GM23338 (cell line): ENCODE data around the gene LAD1. TPM values are rescaled to one million over a fixed set of nuclear protein-coding genes. Genes with fewer than 3 reads are reported as not detected.
A peak's percentile ranks its signal among the peaks of the same experiment; 100 is the strongest.

Experiments
- ATAC-seq: fragments of 200-7000 bp; cut with Tn5 transposase; 3 replicates; pipeline ENCODE4 v1.9.1; 2020
- DNase-seq: peaks from one replicate; pipeline ENCODE4 v3.0.0-alpha.2; 2015; ENCODE audit warnings: low spot score
- H2AFZ ChIP-seq: fragments of 200-600 bp; sonication (generic); 2 replicates; pipeline ENCODE4 v1.8.0; 2016; ENCODE audit warnings: antibody characterized with exemption, mild to moderate bottlenecking, moderate library complexity
- H3F3A ChIP-seq: fragments of 200-600 bp; sonication (generic); replicated peaks from 2 replicates; pipeline ENCODE4 v1.8.0; 2017; ENCODE audit warnings: antibody characterized with exemption, mixed run types, low read depth
- H3K27ac ChIP-seq: fragments of 200-600 bp; sonication (generic); 2 replicates; pipeline ENCODE4 v1.6.1; 2016; ENCODE audit warnings: low read depth
- H3K27me3 ChIP-seq: fragments of 200-600 bp; sonication (generic); 2 replicates; pipeline ENCODE4 v1.8.0; 2016; ENCODE audit warnings: mild to moderate bottlenecking, mixed run types, moderate library complexity; ENCODE audit not compliant: insufficient read depth
- H3K36me3 ChIP-seq: fragments of 200-600 bp; sonication (generic); 2 replicates; pipeline ENCODE4 v1.8.0; 2016; ENCODE audit warnings: mild to moderate bottlenecking; ENCODE audit not compliant: insufficient read depth
- H3K4me1 ChIP-seq: fragments of 200-600 bp; sonication (generic); 2 replicates; pipeline ENCODE4 v1.8.0; 2016; ENCODE audit warnings: mild to moderate bottlenecking, moderate library complexity; ENCODE audit not compliant: insufficient read depth
- H3K4me2 ChIP-seq: fragments of 200-600 bp; sonication (generic); 2 replicates; pipeline ENCODE4 v1.7.1; 2017; ENCODE audit warnings: mixed run types
- H3K4me3 ChIP-seq: fragments of 200-600 bp; sonication (generic); 2 replicates; pipeline ENCODE4 v1.6.1; 2016; ENCODE audit warnings: mixed run types
- H3K79me2 ChIP-seq: fragments of 200-600 bp; sonication (generic); replicated peaks from 2 replicates; pipeline ENCODE4 v1.8.0; 2017; ENCODE audit warnings: mild to moderate bottlenecking; ENCODE audit not compliant: insufficient read depth
- H3K9me2 ChIP-seq: fragments of 200-600 bp; sonication (generic); 2 replicates; pipeline ENCODE4 v1.8.0; 2017; ENCODE audit not compliant: insufficient read depth
- H4K20me1 ChIP-seq: fragments of 200-600 bp; sonication (generic); replicated peaks from 2 replicates; pipeline ENCODE4 v1.8.0; 2017; ENCODE audit warnings: mild to moderate bottlenecking; ENCODE audit not compliant: insufficient read depth
- H3K27ac Mint-ChIP-seq: 2 replicates; pipeline ENCODE4 v1.8.0; 2020; ENCODE audit warnings: inconsistent platforms, mild to moderate bottlenecking, moderate library complexity, mixed read lengths
- H3K27me3 Mint-ChIP-seq: 3 replicates; pipeline ENCODE4 v1.8.0; 2022; ENCODE audit warnings: low read depth, mild to moderate bottlenecking, moderate library complexity, mixed read lengths, inconsistent platforms; ENCODE audit not compliant: insufficient read depth, poor library complexity
- H3K36me3 Mint-ChIP-seq: 3 replicates; pipeline ENCODE4 v1.8.0; 2021; ENCODE audit warnings: low read depth, mild to moderate bottlenecking, inconsistent platforms, moderate library complexity, mixed read lengths
- H3K4me1 Mint-ChIP-seq: 3 replicates; pipeline ENCODE4 v1.8.0; 2020; ENCODE audit warnings: mild to moderate bottlenecking, inconsistent platforms, mixed read lengths
- H3K4me3 Mint-ChIP-seq: 3 replicates; pipeline ENCODE4 v1.8.0; 2021; ENCODE audit warnings: moderate library complexity, mild to moderate bottlenecking, inconsistent platforms, mixed read lengths
- H3K9me3 Mint-ChIP-seq: 3 replicates; pipeline ENCODE4 v1.8.0; 2020; ENCODE audit warnings: moderate library complexity, mild to moderate bottlenecking, inconsistent platforms, mixed read lengths
- CREB1 ChIP-seq: fragments of 250-450 bp; sonication (Bioruptor Pico); IDR thresholded peaks from 2 replicates; pipeline ENCODE4 v1.5.0; 2020; ENCODE audit warnings: low read depth, mild to moderate bottlenecking, moderate library complexity
- CTCF ChIP-seq, 2 experiments: fragments of 200-600 bp in 1 of 2; sonication (generic) in 1 of 2; conservative IDR thresholded peaks; 2 replicates each; pipeline versions ENCODE4 v1.5.1 to v1.6.1; 2016 to 2017; ENCODE audit warnings: antibody characterized with exemption in 2 of 2, low read depth in 2 of 2, mild to moderate bottlenecking in 2 of 2, moderate library complexity in 1 of 2
- ETS1 ChIP-seq: IDR thresholded peaks from 2 replicates; pipeline ENCODE4 v1.6.1; 2016; ENCODE audit warnings: antibody characterized with exemption
- EZH2 ChIP-seq: fragments of 200-600 bp; sonication (generic); IDR thresholded peaks from one replicate; pipeline ENCODE4 v1.8.0; 2017; ENCODE audit warnings: antibody characterized with exemption, mild to moderate bottlenecking, low read depth; ENCODE audit not compliant: unreplicated experiment
- EZH2phosphoT487 ChIP-seq: fragments of 200-600 bp; sonication (generic); IDR thresholded peaks from one replicate; pipeline ENCODE4 v1.8.1; 2018; ENCODE audit warnings: antibody characterized with exemption; ENCODE audit not compliant: unreplicated experiment
- JUNB ChIP-seq: IDR thresholded peaks from one replicate; pipeline ENCODE4 v1.6.1; 2016; ENCODE audit warnings: antibody characterized with exemption; ENCODE audit not compliant: unreplicated experiment
- NANOG ChIP-seq: IDR thresholded peaks from 2 replicates; pipeline ENCODE4 v1.6.1; 2016; ENCODE audit warnings: antibody characterized with exemption, borderline replicate concordance
- POLR2AphosphoS5 ChIP-seq: IDR thresholded peaks from 2 replicates; pipeline ENCODE4 v1.6.1; 2016; ENCODE audit warnings: antibody characterized with exemption, low read depth
- REST ChIP-seq: IDR thresholded peaks from one replicate; pipeline ENCODE4 v1.6.1; 2018; ENCODE audit warnings: antibody characterized with exemption; ENCODE audit not compliant: unreplicated experiment
- STAT1 ChIP-seq: IDR thresholded peaks from one replicate; pipeline ENCODE4 v1.6.1; 2016; ENCODE audit warnings: antibody characterized with exemption; ENCODE audit not compliant: unreplicated experiment
- ZNF114 ChIP-seq: fragments of 250-450 bp; sonication (Bioruptor Pico); IDR thresholded peaks from 2 replicates; pipeline ENCODE4 v1.5.0; 2020; ENCODE audit warnings: mild to moderate bottlenecking, moderate library complexity
- ZNF331 ChIP-seq: fragments of 250-450 bp; sonication (Bioruptor Pico); IDR thresholded peaks from 2 replicates; pipeline ENCODE4 v1.5.0; 2020; ENCODE audit warnings: low read depth, mild to moderate bottlenecking, moderate library complexity
- ZNF462 ChIP-seq: fragments of 250-450 bp; sonication (Bioruptor Pico); IDR thresholded peaks from 2 replicates; pipeline ENCODE4 v1.5.0; 2020; ENCODE audit warnings: mild to moderate bottlenecking, moderate library complexity
- polyA plus RNA-seq: library from polyadenylated mRNA; unstranded; fragments of >200 nt; fragmentation: Nextera tagmentation; extraction: Ambion mirVana; gene quantifications from 2 replicates; pipeline ENCODE4 v1.2.1, GENCODE V29; 2016
- total RNA-seq: library from RNA; depleted of rRNA; stranded (reverse); fragments of >200 nt; shearing (Covaris generic); gene quantifications from 2 replicates; pipeline ENCODE4 v1.2.3, GENCODE V29; 2014

LAD1 gene
- total and polyA plus RNA-seq, 2 experiments from 2014 or later: 17.6 to 18.9 TPM

- Histone ChIP-seq H3K9me2 (no peaks in the 10 kb centered on the region), H2AFZ (no peak overlapping the region), H3K4me2 (no peak overlapping the region), H3K36me3 (no peaks in the 10 kb centered on the region), H3K4me3 (no peak overlapping the region), H4K20me1 (no peaks in the 10 kb centered on the region), H3K79me2 (no peaks in the 10 kb centered on the region), H3F3A (no peaks in the 10 kb centered on the region), H3K27ac (no peak overlapping the region), H3K4me1 (peaks cover 9% of the 10 kb centered on the region), H3K27me3 (no peaks in the 10 kb centered on the region)
- H3K4me3 Mint-ChIP-seq: no peak overlapping the region
- no peaks in the 10 kb centered on the region for H3K36me3 Mint-ChIP-seq
- no peaks in the 10 kb centered on the region for H3K9me3 Mint-ChIP-seq
- H3K27me3 Mint-ChIP-seq: peaks cover 25% of the 10 kb centered on the region
- no peak for DNase-seq
- ATAC-seq: no peak
- H3K27ac Mint-ChIP-seq: peak overlapping the region; percentile 36; the same call in 1 of the 2 replicates
- peaks cover 20% of the 10 kb centered on the region for H3K4me1 Mint-ChIP-seq
- TF ChIP-seq CTCF (conservative IDR thresholded peaks at IDR 0.05; ENCODE audit: low read depth in 2 of 2): no peak
- TF ChIP-seq EZH2: no peak
- TF ChIP-seq ZNF331 (CRISPR knock-in tag): no peak
- no peak for TF ChIP-seq EZH2phosphoT487
- no peak for TF ChIP-seq STAT1
- no peak for TF ChIP-seq ETS1
- no peak for TF ChIP-seq ZNF114 (CRISPR knock-in tag)
- no peak for TF ChIP-seq POLR2AphosphoS5
- TF ChIP-seq CREB1 (CRISPR knock-in tag): no peak
- TF ChIP-seq REST: no peak
- no peak for TF ChIP-seq ZNF462 (CRISPR knock-in tag)
- no peak for TF ChIP-seq JUNB
- no peak for TF ChIP-seq NANOG
These were observed 39.3 kb downstream of the LAD1 start for GRCh38 chr1:201359873-201360210.
